ENCODE measurements around the gene HINT3. TPM values are rescaled to one million over a fixed set of nuclear protein-coding genes. Genes with fewer than 3 reads are reported as not detected.

Gene HINT3
- total and polyA plus RNA-seq, 4 donors = 5.6 to 17.4 (median 10.6) TPM

DNA sequence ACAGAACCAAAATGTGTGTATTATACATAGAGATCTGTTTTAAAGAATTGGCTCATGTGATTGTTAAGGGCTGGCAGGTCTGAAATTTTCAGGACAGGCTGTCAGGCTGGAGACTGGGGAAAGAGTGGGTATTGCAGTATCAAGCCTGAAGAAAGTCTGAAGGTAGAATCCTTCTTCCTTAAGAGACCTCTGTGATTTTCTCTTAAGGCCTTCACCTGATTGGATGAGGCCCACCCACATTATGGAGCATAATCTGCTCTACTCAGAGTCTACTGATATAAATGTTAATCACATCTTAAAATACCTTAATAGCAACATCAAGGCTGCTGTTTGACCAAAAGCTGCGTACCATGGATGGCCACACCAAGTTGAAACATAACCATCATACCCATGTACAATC lies 43.4 kb upstream of the HINT3 start:
- H3K9ac ChIP-seq (ENCODE audit: low read depth in 1 of 2, low read length in 2 of 2) = no peak overlapping the region
- H3K36me3 ChIP-seq (ENCODE audit: control insufficient read depth in 4 of 4, insufficient read depth in 3 of 4, low read depth in 1 of 4, low read length in 3 of 4) = peaks cover 1 to 39% (median 23%) of the 10 kb centered on the region in 4 donors
- 95% methylated on average over 1 of the region's 1 CpG for WGBS
- TF ChIP-seq HNF4G (IDR thresholded peaks at IDR 0.05) (no peak), RAD21 (IDR thresholded peaks at IDR 0.05) (no peak), NR2F2 (IDR thresholded peaks at IDR 0.05) (no peak), EGR1 (IDR thresholded peaks at IDR 0.05; ENCODE audit: low read depth in 2 of 2) (no peak), YY1 (IDR thresholded peaks at IDR 0.05) (no peak), SP1 (IDR thresholded peaks at IDR 0.05) (no peak), HNF4A (conservative IDR thresholded peaks at IDR 0.05) (no peak), REST (IDR thresholded peaks at IDR 0.05) (no peak), GABPA (IDR thresholded peaks at IDR 0.05 in 1 of 2, conservative IDR thresholded peaks at IDR 0.05 in 1 of 2) (no peak), RXRA (IDR thresholded peaks at IDR 0.05) (no peak)
- TF ChIP-seq, protein P1, sequence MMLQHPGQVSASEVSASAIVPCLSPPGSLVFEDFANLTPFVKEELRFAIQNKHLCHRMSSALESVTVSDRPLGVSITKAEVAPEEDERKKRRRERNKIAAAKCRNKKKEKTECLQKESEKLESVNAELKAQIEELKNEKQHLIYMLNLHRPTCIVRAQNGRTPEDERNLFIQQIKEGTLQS (IDR thresholded peaks at IDR 0.05) = no peak
- TF ChIP-seq, protein P2, sequence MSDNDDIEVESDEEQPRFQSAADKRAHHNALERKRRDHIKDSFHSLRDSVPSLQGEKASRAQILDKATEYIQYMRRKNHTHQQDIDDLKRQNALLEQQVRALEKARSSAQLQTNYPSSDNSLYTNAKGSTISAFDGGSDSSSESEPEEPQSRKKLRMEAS (IDR thresholded peaks at IDR 0.05) = no peak
- no peak for DNase-seq (ENCODE audit: low spot score)
- no peaks in the 10 kb centered on the region for H3K9me3 ChIP-seq (ENCODE audit: control insufficient read depth in 4 of 4, low read length in 3 of 4)
- no peak overlapping the region for H3K4me3 ChIP-seq (ENCODE audit: low read depth in 1 of 3, low read length in 3 of 3)
- H3K4me1 ChIP-seq (ENCODE audit: control insufficient read depth in 4 of 4, insufficient read depth in 4 of 4, low read length in 3 of 4) = peaks cover 0 to under 1% (median 0%) of the 10 kb centered on the region in 4 donors
- no peaks in the 10 kb centered on the region for H3K27me3 ChIP-seq (ENCODE audit: control insufficient read depth in 4 of 4, insufficient read depth in 4 of 4, low read length in 3 of 4)
- no peak overlapping the region for H3K27ac ChIP-seq (ENCODE audit: low read depth in 1 of 2, low read length in 2 of 2)

- no peak overlapping the region for H3K27ac ChIP-seq (ENCODE audit: low read depth in 1 of 2, low read length in 2 of 2)
- peaks cover 0 to 7% (median 4%) of the 10 kb centered on the region in 4 donors for H3K4me1 ChIP-seq (ENCODE audit: control insufficient read depth in 4 of 4, insufficient read depth in 4 of 4, low read length in 3 of 4)
- TF ChIP-seq ZBTB33 (IDR thresholded peaks at IDR 0.05) (no peak), EGR1 (IDR thresholded peaks at IDR 0.05; ENCODE audit: low read depth in 2 of 2) (no peak), HNF4G (IDR thresholded peaks at IDR 0.05) (no peak), GABPA (IDR thresholded peaks at IDR 0.05 in 1 of 2, conservative IDR thresholded peaks at IDR 0.05 in 1 of 2) (no peak), RAD21 (IDR thresholded peaks at IDR 0.05) (no peak)
- TF ChIP-seq, protein P2 (IDR thresholded peaks at IDR 0.05) = no peak
- TF ChIP-seq, protein P1 (IDR thresholded peaks at IDR 0.05) = no peak
- H3K27me3 ChIP-seq (ENCODE audit: control insufficient read depth in 4 of 4, insufficient read depth in 4 of 4, low read length in 3 of 4) = no peaks in the 10 kb centered on the region
- 68% methylated on average over 5 of the region's 5 CpGs for WGBS
- H3K36me3 ChIP-seq (ENCODE audit: control insufficient read depth in 4 of 4, insufficient read depth in 3 of 4, low read depth in 1 of 4, low read length in 3 of 4) = peaks cover 1 to 37% (median 20%) of the 10 kb centered on the region in 4 donors
- no peak for DNase-seq (ENCODE audit: low spot score)
- H3K9me3 ChIP-seq (ENCODE audit: control insufficient read depth in 4 of 4, low read length in 3 of 4) = no peaks in the 10 kb centered on the region
- no peak overlapping the region for H3K4me3 ChIP-seq (ENCODE audit: low read depth in 1 of 3, low read length in 3 of 3)
- H3K9ac ChIP-seq (ENCODE audit: low read depth in 1 of 2, low read length in 2 of 2) = no peak overlapping the region
Observed at GRCh38 chr6:125913864-125914351, 42.7 kb upstream of the HINT3 start.
